NCI-H2081 treated with DMSO at 0.1 percent for 48 hours (cell line): ENCODE measurements around the gene PALM2AKAP2.

Experiments used
- DNase-seq: peaks from one replicate; lab custom pipeline; 2025; lab: John Stamatoyannopoulos, UW

Gene PALM2AKAP2

GRCh38 chr9:109771796-109772531 is 8.0 kb upstream of the PALM2AKAP2 start:
- no peak for DNase-seq

GRCh38 chr9:109775516-109775915 is 4.5 kb upstream of the PALM2AKAP2 start:
- DNase-seq = no peak

- no peak for DNase-seq
Observed at GRCh38 chr9:109776391-109776790, 3.6 kb upstream of the PALM2AKAP2 start.

- DNase-seq = no peak
Observed at GRCh38 chr9:109780453-109781033, 545 bp downstream of the PALM2AKAP2 start.

GRCh38 chr9:109781086-109781485 is 1.1 kb downstream of the PALM2AKAP2 start:
- no peak for DNase-seq

GRCh38 chr9:109781541-109782197 is 1.7 kb downstream of the PALM2AKAP2 start:
- DNase-seq = no peak

GRCh38 chr9:109787735-109788134 is 7.7 kb downstream of the PALM2AKAP2 start:
- no peak for DNase-seq

GRCh38 chr9:109789556-109789955 is 9.6 kb downstream of the PALM2AKAP2 start:
- DNase-seq = no peak

- no peak for DNase-seq
Observed at GRCh38 chr9:109789971-109790370, 10.0 kb downstream of the PALM2AKAP2 start.

- no peak for DNase-seq
Observed at GRCh38 chr9:109791003-109791677, 11.1 kb downstream of the PALM2AKAP2 start.

- no peak for DNase-seq
Observed at GRCh38 chr9:109791747-109792146, 11.7 kb downstream of the PALM2AKAP2 start.

GRCh38 chr9:109792951-109793546 is 13.1 kb downstream of the PALM2AKAP2 start:
- no peak for DNase-seq

GRCh38 chr9:109793921-109794320 is 13.9 kb downstream of the PALM2AKAP2 start:
- no peak for DNase-seq

- DNase-seq = no peak
Observed at GRCh38 chr9:109794361-109795012, 14.5 kb downstream of the PALM2AKAP2 start.

GRCh38 chr9:109795613-109796012 is 15.6 kb downstream of the PALM2AKAP2 start:
- no peak for DNase-seq

- DNase-seq = no peak
Observed at GRCh38 chr9:109796078-109796477, 16.1 kb downstream of the PALM2AKAP2 start.

GRCh38 chr9:109797006-109797405 is 17.0 kb downstream of the PALM2AKAP2 start:
- DNase-seq = no peak

GRCh38 chr9:109797509-109797908 is 17.5 kb downstream of the PALM2AKAP2 start:
- DNase-seq = no peak

GRCh38 chr9:109799141-109799540 is 19.1 kb downstream of the PALM2AKAP2 start:
- DNase-seq = no peak

- DNase-seq = no peak
Observed at GRCh38 chr9:109799792-109800191, 19.8 kb downstream of the PALM2AKAP2 start.

- no peak for DNase-seq
Observed at GRCh38 chr9:109801484-109801883, 21.5 kb downstream of the PALM2AKAP2 start.

- no peak for DNase-seq
Observed at GRCh38 chr9:109802491-109802890, 22.5 kb downstream of the PALM2AKAP2 start.
